HG03469 (cell line): ENCODE results near the gene RHOBTB3.
A peak's percentile ranks its signal among the peaks of the same experiment; 100 is the strongest.

ENCODE experiments used
- ATAC-seq: cut with Tn5 transposase; IDR thresholded peaks from one replicate; pipeline ENCODE4 v1.9.1; 2021; ENCODE audit warnings: mild to moderate bottlenecking, moderate library complexity, moderate number of reproducible peaks; ENCODE audit not compliant: unreplicated experiment

Gene RHOBTB3

DNA sequence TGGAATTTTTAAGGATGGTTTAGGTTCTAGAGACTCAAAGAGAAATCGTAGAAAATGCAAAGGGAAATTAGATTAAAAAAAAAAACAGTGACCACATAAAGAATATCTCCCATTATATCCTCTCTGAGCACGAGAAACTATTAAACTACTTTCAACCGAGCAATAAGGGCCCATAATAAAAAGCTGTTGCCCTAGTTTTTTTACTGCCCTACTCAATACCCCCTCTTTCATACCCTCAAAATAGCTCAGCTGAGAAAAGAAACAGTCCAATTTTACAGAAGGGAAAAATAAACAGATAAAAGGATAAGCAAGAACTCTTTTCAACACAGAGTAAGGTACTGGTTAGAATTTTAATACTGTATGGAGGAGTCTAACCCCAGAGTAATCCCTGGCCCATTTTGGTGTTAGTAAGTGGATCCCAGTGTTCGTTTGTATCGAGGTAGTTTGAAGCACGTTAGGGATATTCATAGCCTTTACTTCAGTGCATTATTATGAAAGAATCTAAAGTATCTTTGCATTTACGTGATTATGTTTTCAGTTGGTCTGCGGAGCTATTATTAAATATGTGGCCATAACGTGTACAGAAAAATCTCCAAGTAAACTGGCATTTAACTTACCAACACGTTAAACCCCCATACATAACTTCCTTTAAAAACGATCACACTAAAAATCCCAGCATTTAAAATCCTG, 980 bp upstream of the RHOBTB3 start:
- ATAC-seq = no peak

GRCh38 chr5:95731571-95732554, 727 bp downstream of the RHOBTB3 start:
- no peak for ATAC-seq

- ATAC-seq = no peak
These were observed 2.0 kb downstream of the RHOBTB3 start for GRCh38 chr5:95733107-95733665.

DNA sequence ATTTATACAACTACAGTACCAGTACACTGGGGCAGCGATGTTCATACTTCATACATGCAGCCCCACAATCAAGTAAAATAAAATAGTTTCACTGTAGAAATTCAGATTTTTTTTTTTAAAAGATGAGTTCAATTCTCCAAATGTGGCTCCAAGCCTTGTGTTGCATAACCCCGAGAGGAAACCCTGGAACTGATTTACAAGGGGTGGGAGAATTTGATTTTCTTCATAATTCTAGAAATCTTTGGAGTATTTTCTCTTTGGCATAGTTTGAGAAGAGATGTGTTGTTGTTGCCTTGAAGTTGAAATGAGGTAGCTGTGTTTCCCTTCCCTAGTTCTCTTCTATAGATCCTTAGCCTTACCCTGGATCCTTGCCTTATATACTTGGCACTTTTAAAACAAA, 3.1 kb downstream of the RHOBTB3 start:
- ATAC-seq = no peak

GRCh38 chr5:95734906-95735305, 3.8 kb downstream of the RHOBTB3 start:
- ATAC-seq = no peak

- no peak for ATAC-seq
These were observed 4.3 kb downstream of the RHOBTB3 start for GRCh38 chr5:95735406-95735805.

DNA sequence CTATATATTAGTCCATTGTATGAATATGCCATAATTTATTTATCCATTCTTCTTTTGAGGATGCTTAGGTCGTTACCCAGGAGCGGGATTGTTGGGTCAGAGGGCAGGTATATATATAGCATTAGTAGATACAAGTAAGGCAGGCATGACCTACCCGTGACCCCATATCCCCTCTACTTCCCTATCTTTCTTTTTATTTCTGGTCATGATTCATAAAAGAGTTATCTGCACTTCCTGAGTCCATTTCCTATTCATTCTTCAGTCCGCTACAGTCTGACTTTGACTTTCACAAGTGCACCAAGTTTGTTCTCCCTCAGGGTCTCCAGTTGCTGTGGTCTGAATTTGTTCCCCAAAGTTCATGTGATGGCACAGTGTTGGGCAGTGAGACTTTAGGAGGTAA, 6.9 kb downstream of the RHOBTB3 start:
- no peak for ATAC-seq

DNA sequence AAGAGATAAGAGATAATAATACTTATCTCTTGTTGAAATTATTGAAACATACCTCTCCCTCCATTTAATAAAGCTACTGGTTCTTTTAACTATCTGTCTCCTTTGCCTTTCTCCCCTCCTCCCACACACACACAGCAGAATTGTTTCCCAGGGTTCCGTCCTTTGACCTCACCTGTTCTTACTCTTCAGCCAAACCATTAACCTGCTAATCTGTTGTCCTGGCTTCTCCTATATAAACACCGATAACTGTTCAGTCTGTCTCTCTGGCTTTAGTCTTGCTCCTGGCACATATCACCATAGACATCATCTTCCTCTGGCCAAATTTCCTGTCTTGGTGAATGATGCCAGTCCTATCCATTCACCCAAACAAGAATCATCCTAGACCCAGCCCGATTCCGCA, 7.7 kb downstream of the RHOBTB3 start:
- no peak for ATAC-seq

GRCh38 chr5:95739857-95740256, 8.7 kb downstream of the RHOBTB3 start:
- ATAC-seq = no peak

DNA sequence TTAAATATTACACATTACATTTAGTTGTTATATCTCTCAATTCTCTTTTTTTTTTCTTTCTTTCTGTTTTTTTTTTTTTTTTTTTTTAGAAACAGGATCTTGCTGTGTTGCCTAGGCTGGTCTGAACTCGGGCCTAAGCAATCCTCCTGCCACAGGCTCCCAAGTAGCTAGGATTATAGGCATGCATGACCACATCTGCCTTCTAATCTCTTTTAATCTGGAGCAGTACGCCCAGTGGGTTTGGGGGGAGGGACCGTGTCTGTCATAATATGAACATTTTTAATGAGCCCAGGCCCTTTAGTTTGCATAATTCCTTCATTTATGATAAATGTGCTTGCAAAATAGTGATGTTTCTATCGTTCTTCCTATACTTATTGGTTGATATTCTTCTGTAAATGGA, 10.3 kb downstream of the RHOBTB3 start:
- no peak for ATAC-seq

DNA sequence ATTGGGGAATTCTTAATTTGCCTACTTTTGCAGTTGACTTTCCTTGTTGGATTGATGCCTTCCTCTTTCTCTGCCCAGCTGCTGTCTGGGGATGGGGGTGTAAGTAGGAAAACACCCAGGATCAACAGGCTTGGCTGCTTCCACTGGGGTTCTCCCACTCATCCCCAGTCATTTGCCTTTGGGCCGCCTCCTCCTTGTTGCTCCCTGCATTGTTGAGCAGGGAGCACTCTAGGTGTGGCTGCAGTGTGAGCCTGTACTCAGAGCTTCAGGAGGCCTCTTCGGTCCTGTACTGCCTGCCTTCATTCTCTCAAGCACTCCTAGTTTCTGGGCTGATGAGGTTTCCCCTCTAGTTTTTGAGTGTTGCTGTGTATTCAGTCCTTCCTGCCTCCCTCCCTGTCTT, 12.1 kb downstream of the RHOBTB3 start:
- ATAC-seq = no peak

DNA sequence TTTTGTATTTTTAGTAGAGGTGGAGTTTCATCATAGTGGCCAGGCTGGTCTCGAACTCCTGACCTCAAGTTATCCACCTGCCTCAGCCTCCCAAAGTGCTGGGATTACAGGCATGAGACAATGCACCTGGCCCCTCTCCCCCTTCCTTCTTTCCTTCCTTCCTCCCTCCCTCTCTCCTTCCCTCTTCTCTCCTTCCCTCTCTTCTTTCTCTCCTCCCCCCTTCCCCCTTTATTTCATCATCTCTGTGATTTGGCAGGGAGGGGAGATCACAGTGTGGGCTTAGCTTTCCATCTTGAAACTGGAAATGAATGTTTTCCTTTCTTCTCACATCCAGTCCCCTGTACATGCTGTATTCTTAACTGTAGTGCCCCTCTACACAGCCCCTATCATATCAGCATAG, 12.7 kb downstream of the RHOBTB3 start:
- ATAC-seq = no peak

DNA sequence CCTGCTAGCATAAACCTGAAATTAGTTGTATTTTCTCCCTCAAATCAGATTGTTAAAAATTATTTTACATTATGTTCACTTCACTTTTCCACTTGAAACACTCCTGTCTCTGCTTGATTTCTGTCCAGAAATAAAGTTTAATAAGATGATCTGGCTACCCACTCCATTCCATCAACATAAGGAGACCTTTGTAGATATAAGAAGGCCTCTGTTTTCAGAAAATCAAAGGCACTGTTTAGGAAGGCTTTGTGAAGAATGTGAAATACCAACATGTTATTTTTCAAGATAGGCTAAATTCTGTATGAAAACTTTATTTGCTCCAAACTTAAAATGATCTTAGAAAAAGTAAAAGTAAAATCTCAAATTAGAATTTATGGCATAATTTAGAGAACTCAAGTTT, 15.1 kb downstream of the RHOBTB3 start:
- no peak for ATAC-seq

DNA sequence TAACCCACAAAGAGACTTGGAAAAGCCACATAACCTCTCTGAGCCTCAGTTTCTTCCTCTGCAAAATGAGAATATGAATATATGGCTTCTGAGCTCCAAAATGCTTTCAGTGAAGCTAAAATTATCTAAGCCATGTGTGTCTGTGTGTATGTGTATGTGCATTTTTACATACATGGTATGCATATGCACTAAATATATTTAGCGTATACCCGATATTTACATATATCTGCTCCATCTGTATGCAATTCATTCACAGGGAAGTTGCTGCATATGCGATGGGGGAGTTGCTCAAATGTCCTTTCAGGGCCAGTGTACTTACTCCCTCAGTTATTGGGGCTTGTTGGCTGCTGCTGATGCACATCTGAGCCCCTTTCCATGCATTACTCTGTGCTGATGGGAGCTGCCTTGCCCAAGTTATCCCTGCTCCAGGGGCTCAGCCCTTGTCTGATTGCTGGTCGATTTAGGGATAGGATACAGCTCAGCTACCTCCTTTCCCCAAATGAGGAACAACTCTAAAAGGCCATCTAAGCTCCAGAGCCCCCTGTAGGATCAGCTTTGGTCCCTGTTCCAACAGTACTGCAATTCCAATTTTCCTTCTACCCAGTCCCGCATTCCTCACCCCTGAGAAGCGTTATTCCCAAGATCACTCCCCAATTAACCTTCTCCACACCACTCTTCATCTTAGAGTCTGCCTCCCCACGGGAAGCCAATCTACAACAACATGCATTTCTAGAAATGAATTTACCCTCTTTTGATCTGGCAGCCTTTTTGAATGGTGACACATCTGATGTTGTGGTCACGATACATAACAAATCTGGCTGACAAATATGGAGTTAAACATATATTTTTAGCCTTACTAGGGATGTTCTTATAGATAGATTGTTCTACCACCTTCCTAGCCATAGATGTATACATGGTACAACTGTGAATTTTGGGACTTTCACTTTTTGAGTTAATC, 15.9 kb downstream of the RHOBTB3 start:
- ATAC-seq = no peak

GRCh38 chr5:95748133-95748532, 17.0 kb downstream of the RHOBTB3 start:
- no peak for ATAC-seq

DNA sequence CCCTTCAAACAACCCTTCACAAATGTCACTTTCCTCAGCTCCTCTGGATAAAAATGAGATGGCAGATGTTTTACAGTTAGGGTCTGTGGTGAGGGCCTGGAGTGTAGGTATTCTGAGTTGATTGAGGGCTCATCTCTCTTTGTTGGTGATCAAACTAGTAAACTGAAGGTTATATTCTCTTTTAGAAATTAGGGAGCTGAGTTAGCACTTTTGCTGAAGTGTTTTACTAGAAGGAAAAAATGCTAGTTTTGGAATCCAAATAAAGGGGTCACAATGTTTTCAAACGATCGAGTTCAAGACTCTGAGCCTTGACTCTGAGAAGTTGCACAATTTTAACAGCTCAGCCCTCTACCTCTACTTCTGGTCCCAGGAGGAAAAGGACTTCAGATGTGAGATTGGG, 23.4 kb downstream of the RHOBTB3 start:
- no peak for ATAC-seq

- no peak for ATAC-seq
These were observed 27.9 kb downstream of the RHOBTB3 start for GRCh38 chr5:95759005-95759404.

DNA sequence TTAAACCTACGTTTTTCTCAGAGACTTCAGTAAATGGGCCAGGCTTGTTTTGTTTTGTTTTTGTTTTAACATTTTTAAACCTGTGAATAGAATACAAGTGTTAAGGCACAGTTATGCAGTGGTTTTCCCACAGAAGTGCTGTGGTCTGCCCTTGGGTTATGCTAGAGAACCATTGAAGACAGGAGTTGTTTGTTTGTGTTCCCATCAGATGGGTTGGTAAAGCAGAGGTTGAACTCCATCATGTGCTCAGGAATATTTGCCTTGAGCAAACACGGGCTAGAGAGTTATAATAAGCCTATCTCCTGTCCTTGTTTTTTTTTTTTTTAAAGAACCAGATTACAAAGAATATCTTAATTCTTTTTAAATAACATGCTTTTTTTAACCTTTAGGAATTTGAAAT, 28.5 kb downstream of the RHOBTB3 start:
- no peak for ATAC-seq

DNA sequence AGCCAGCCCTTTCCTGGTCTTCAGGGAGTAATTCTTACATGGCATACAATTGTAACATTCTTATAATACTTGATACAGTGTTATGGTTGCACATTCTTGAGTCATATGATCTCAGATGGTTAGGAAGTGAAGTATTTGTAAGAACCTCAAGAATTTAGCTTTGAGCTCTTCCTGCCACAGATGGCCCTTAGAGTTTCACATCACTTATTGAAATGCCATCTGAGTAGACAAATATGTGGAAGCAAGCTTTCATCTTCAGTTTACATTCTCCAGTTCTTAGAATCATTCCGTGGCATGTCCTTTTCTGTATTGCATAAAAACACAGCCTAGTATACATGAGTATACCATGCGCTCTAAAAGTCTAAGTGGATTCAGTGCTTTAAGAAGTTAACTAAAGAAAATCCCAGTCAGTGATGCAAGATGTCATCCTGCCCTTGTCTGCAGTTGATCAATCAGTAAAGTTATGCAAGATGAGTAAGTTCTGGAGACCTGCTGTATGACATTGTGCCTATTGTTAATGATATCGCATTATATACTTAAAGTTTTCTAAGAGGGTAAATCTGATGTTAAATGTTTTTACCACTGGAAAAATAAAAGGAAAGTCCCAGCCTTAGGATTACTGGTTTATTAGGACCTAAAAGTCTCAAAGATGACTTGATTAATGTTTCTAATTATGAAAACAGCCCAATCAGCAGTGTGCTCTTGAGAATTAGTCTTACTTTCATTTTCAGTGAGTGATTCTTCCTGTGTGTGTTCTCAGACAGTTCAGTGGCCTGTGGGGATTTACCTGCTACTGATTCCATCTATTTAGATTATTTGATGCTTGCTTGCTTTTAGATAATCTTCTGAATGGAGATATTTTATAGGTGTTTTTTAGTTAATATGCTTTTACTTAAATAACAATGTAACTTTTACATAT, 29.4 kb downstream of the RHOBTB3 start:
- ATAC-seq = peak; percentile 82
